Superior temporal gyrus (tissue), 1 donor: ENCODE measurements around the gene FCRL6.

Experiments used
- DNase-seq: peaks from one replicate; pipeline ENCODE4 v3.0.0-alpha.2; 2016; ENCODE audit errors: extremely low spot score

FCRL6 gene

GRCh38 chr1:159799446-159799985 is 2.6 kb upstream of the FCRL6 start:
- no peak for DNase-seq

- no peak for DNase-seq
Measured at GRCh38 chr1:159800177-159800930, 1.8 kb upstream of the FCRL6 start.

GRCh38 chr1:159803956-159804689 is 2.0 kb downstream of the FCRL6 start:
- no peak for DNase-seq

DNA sequence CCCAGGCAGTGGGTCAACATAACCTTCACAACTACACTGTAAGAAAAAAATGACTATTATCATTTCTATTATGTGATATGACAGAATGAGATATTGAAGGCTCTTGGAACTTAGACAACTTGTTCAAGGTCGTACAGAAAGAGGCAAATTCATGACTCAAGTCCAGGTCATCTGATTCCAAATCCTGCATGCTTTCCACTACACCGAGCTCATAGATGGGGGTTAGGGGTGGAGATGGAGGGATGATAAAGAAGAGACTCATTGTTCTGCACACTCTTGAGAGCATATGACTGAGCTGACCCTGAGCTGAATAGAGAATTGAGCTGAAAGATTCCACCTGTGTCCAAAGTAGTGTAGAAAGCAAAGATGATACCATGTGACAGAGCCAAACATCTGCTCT is 2.8 kb downstream of the FCRL6 start:
- no peak for DNase-seq

DNA sequence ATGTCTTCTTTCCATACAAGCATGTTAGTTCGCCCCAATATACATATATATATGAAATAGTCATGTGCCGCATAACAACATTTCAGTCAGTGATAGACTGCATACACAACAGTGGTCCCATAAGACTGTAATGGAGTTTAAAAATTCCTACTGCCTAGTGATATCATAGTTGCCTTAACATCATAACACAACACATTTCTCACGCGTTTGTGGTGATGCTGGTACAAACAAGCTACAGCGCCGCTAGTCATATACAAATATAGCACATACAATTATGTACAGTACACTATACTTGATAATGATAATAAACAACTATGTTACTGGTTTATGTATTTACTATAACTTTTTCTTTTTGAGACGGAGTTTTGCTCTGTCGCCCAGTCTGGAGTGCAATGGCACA is 13.8 kb downstream of the FCRL6 start:
- no peak for DNase-seq

- no peak for DNase-seq
Measured at GRCh38 chr1:159817276-159818041, 15.3 kb downstream of the FCRL6 start.

GRCh38 chr1:159821171-159821867 is 19.2 kb downstream of the FCRL6 start:
- DNase-seq: peak; percentile 77

- DNase-seq: no peak
Measured at GRCh38 chr1:159823406-159823805, 21.2 kb downstream of the FCRL6 start.

- DNase-seq: no peak
Measured at GRCh38 chr1:159825564-159825963, 23.4 kb downstream of the FCRL6 start.

DNA sequence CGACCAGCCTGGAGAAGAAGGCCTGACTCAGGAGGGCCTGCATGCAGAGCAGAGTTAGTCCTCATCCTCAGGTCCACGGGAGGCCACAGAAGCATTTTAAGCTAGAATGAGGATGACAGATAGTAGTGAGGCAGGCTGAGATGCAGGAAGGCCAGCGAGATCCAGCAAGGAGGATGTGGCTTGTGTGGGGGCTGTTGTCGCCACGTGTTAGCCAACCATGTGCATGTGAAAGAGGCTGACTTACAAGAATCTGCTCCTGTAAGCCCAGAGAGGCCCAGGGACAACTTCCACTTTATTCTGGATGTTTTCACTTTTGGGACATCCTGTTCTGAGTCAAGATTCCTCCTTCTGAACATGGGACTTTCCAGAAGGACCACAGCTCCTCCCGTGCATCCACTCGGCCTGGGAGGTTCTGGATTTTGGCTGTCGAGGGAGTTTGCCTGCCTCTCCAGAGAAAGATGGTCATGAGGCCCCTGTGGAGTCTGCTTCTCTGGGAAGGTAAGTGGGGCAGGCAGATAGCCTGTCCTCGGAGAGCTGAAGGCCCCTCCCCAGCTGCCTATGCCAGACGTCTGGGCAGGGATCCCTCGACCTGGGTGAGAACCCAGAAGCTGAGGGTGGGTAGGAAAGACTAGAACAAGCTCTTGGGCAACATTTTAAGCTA is 24.4 kb downstream of the FCRL6 start, which contains the start of gene SLAMF8:
SLAMF8 (plus strand) TSS at position 433 of the 661 bp plus-strand sequence; CDS start at position 459, 26 bp downstream.
- DNase-seq: no peak

GRCh38 chr1:159827102-159827490 is 24.9 kb downstream of the FCRL6 start:
- no peak for DNase-seq

GRCh38 chr1:159827549-159827948 is 25.4 kb downstream of the FCRL6 start:
- no peak for DNase-seq

- DNase-seq: no peak
Measured at GRCh38 chr1:159828176-159828575, 26.0 kb downstream of the FCRL6 start.

DNA sequence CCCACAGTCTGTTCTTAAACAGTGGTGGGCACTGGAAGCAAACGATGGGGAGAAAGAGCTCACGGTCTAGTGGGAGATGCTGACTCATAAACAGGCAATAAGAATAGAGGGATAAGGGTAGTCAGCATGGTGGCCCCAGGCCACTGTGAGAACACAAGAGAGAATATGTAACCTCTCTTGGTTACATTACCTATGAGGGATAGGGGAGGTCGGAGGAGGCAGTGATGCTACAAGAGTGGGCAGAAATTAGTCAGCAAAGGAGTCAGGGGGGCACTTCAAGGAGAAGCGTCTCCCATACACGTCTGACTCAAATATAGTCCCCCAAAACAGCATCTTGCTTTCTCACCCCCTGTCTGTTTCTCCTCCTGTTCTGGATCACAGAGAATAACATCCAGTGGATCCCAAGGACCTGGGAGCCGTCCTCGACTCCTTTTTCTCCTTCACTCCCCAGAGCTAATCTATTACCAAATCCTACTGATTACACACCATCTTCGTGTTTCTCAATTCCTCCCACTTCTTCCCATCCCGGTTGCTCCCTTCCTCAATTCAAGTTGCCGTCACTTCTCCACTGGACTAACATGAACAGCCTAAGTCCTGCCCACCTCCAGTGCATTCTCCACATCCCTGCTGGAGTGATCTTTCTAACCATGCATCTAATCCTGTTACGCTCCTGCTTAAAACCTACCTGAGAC is 26.6 kb downstream of the FCRL6 start:
- DNase-seq: no peak

- DNase-seq: peak; percentile 31
Measured at GRCh38 chr1:159829273-159829634, 27.1 kb downstream of the FCRL6 start.

DNA sequence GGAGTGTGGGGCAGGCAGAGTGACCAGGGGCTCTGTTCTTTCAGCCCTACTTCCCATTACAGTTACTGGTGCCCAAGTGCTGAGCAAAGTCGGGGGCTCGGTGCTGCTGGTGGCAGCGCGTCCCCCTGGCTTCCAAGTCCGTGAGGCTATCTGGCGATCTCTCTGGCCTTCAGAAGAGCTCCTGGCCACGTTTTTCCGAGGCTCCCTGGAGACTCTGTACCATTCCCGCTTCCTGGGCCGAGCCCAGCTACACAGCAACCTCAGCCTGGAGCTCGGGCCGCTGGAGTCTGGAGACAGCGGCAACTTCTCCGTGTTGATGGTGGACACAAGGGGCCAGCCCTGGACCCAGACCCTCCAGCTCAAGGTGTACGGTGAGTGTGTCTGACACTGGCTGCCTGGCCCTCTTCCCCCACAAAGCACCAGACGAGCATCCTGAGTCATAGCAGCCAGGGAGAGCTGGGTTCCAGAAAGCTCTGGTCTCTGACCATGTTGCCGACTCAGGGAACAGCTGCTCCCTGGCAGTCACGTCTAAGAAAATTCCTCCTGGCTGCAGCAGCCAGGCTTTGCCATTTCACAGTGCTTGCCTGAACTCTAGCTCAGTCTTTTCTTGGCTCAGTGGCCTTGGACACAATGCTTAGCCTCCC is 27.8 kb downstream of the FCRL6 start:
- DNase-seq: no peak

GRCh38 chr1:159830722-159831121 is 28.6 kb downstream of the FCRL6 start:
- no peak for DNase-seq

- peak; percentile 23 for DNase-seq
Measured at GRCh38 chr1:159831412-159832141, 29.4 kb downstream of the FCRL6 start.

DNA sequence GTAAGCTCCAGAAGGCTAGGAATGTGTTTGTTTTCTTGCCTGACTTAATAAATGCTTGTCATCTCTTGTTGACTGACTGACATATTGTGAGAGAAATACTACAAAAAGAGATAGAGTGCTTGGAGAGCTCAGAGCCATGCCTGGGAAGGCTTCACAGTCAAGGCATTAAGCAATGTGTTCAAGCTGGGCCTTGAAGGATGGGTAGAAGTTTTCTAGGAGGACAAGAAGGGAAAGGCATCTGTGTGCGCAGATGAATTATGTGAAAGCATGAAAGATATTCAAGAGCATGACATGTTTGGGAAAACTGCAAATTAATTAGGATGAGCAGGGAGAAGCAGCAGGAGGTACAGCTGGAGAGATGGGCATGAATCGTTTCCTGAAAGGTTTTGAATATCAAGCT is 30.1 kb downstream of the FCRL6 start:
- DNase-seq: no peak
